Parathyroid adenoma (tissue), 2 donors: Measurements from ENCODE around the gene WDR81.
"Not testable (repeated sequence)": the region's sequence is repeated elsewhere in the genome, so short reads cannot be mapped to it uniquely, and the experiment has no call there.

Experiments used
- H2AFZ ChIP-seq: fragments of 300-600 bp; sonication (generic); one replicate; pipeline ENCODE4 v1.7.0; 2017; ENCODE audit warnings: antibody characterized with exemption, mild to moderate bottlenecking
- H3K27ac ChIP-seq: fragments of 300-600 bp; sonication (generic); one replicate; pipeline ENCODE4 v1.7.0; 2017
- H3K27me3 ChIP-seq: fragments of 300-600 bp; sonication (generic); one replicate; pipeline ENCODE4 v1.7.0; 2017; ENCODE audit warnings: low read length; ENCODE audit not compliant: control insufficient read depth, insufficient read depth
- H3K36me3 ChIP-seq: fragments of 300-600 bp; sonication (generic); one replicate; pipeline ENCODE4 v1.7.0; 2017; ENCODE audit warnings: low read length; ENCODE audit not compliant: control insufficient read depth, insufficient read depth
- H3K4me1 ChIP-seq: fragments of 300-600 bp; sonication (generic); one replicate; pipeline ENCODE4 v1.7.0; 2017; ENCODE audit warnings: control low read depth
- H3K4me2 ChIP-seq: fragments of 300-600 bp; sonication (generic); one replicate; pipeline ENCODE4 v1.7.0; 2017; ENCODE audit warnings: low read length
- H3K4me3 ChIP-seq: fragments of 300-600 bp; sonication (generic); one replicate; pipeline ENCODE4 v1.7.0; 2017; ENCODE audit warnings: low read depth, low read length
- H3K79me2 ChIP-seq: fragments of 300-600 bp; sonication (generic); one replicate; pipeline ENCODE4 v1.7.0; 2017; ENCODE audit warnings: control low read depth
- H3K9ac ChIP-seq: fragments of 300-600 bp; sonication (generic); one replicate; pipeline ENCODE4 v1.7.0; 2017; ENCODE audit warnings: mild to moderate bottlenecking
- H3K9me3 ChIP-seq: fragments of 300-600 bp; sonication (generic); one replicate; pipeline ENCODE4 v1.7.0; 2017; ENCODE audit warnings: low read length; ENCODE audit not compliant: control insufficient read depth
- TF ChIP-seq, protein P1 (sequence below): fragments of 300-600 bp; sonication (generic); IDR thresholded peaks from one replicate; pipeline ENCODE4 v1.7.0; 2017; ENCODE audit warnings: antibody characterized with exemption, mild to moderate bottlenecking
- donor health status: primary hyperparathyroidism.

Gene WDR81

GRCh38 chr17:1697681-1698080 is 26.8 kb upstream of the WDR81 start:
- H2AFZ ChIP-seq, result no peak overlapping the region
- H3K9ac ChIP-seq, result no peak overlapping the region
- TF ChIP-seq, protein P1, sequence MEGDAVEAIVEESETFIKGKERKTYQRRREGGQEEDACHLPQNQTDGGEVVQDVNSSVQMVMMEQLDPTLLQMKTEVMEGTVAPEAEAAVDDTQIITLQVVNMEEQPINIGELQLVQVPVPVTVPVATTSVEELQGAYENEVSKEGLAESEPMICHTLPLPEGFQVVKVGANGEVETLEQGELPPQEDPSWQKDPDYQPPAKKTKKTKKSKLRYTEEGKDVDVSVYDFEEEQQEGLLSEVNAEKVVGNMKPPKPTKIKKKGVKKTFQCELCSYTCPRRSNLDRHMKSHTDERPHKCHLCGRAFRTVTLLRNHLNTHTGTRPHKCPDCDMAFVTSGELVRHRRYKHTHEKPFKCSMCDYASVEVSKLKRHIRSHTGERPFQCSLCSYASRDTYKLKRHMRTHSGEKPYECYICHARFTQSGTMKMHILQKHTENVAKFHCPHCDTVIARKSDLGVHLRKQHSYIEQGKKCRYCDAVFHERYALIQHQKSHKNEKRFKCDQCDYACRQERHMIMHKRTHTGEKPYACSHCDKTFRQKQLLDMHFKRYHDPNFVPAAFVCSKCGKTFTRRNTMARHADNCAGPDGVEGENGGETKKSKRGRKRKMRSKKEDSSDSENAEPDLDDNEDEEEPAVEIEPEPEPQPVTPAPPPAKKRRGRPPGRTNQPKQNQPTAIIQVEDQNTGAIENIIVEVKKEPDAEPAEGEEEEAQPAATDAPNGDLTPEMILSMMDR, result no peak

GRCh38 chr17:1699891-1700290 is 24.6 kb upstream of the WDR81 start:
- H3K27me3 ChIP-seq, H3K9ac ChIP-seq, H3K4me2 ChIP-seq, H3K36me3 ChIP-seq, H3K4me3 ChIP-seq, H3K79me2 ChIP-seq, H3K4me1 ChIP-seq, H3K9me3 ChIP-seq, H2AFZ ChIP-seq, H3K27ac ChIP-seq: not testable (repeated sequence)

More at GRCh38 chr17:1697681-1698080, 26.8 kb upstream of the WDR81 start:
- Histone ChIP-seq H3K27ac (no peak overlapping the region), H3K9me3 (no peaks in the 10 kb centered on the region), H3K27me3 (no peaks in the 10 kb centered on the region), H3K4me1 (no peaks in the 10 kb centered on the region), H3K4me3 (no peak overlapping the region), H3K36me3 (no peaks in the 10 kb centered on the region), H3K4me2 (no peak overlapping the region), H3K79me2 (no peaks in the 10 kb centered on the region)

DNA sequence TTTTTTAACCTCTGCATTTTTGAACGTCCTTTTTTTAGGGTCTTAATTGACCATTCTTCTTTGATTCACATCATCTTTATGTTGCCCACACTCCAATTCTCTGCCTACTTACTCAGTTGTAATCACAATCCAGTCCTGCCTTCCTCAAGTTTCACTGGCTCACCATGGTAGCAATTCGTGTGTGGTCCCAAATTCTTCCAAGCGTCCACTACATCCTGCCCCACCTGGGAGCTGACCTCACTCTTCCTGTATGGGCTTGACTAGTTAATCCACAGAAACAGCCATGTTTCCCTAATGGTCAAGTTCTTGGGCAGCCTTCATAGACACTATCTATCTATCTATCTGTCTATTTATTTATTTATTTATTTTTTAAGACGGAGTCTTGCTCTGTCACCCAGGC is 21.4 kb upstream of the WDR81 start:
- Histone ChIP-seq H3K27me3 (no peaks in the 10 kb centered on the region), H2AFZ (no peak overlapping the region), H3K79me2 (no peaks in the 10 kb centered on the region), H3K4me3 (no peak overlapping the region), H3K4me2 (no peak overlapping the region), H3K36me3 (no peaks in the 10 kb centered on the region), H3K9me3 (no peaks in the 10 kb centered on the region), H3K27ac (no peak overlapping the region), H3K9ac (no peak overlapping the region), H3K4me1 (no peaks in the 10 kb centered on the region)
- TF ChIP-seq, protein P1, result no peak

DNA sequence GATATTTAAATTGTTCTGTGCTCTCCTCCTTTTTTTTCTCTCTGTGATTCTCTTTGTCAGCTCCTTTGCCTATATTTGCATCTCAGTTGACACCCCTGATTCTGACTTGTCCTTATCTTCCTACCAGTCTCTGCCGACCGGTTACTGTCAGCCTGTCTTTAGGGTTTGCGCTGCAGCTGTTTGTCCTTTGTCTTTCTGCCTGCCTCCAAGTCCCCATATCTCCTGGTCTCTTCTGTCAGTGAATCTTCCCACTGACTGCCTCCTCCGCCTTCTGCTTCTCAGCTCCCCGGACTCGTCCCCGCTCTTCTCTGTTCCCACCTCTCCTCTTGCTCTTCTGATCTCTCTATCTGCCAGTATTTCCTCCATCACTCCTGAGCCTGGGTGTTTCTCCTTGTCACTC is 19.5 kb upstream of the WDR81 start:
- H2AFZ ChIP-seq, result no peak overlapping the region
- no peaks in the 10 kb centered on the region for H3K9me3 ChIP-seq
- no peak overlapping the region for H3K4me3 ChIP-seq
- no peak overlapping the region for H3K4me2 ChIP-seq
- TF ChIP-seq, protein P1, result no peak
- no peaks in the 10 kb centered on the region for H3K36me3 ChIP-seq
- no peaks in the 10 kb centered on the region for H3K4me1 ChIP-seq
- H3K9ac ChIP-seq, result no peak overlapping the region
- H3K27ac ChIP-seq, result no peak overlapping the region
- no peaks in the 10 kb centered on the region for H3K27me3 ChIP-seq
- H3K79me2 ChIP-seq, result no peaks in the 10 kb centered on the region

DNA sequence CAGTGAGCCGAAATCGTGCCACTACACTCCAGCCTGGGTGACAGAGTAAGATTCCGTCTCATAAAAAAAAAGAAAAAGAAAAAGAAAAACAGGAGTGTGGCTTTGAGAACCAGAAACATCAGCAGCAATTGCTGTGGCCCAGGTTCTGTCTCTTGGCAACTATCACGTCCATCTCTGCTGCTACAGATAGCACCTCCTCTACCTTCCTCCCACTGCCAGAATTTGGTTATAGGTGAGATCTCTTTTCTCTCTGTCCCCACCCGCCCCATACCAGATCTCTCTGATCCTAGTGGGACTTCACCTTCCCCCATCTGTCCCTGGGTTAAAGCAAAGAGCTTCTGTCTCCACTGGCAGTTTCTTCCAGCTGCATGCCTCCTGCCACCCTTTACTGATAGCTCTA is 17.4 kb upstream of the WDR81 start:
- no peak overlapping the region for H3K27ac ChIP-seq
- no peaks in the 10 kb centered on the region for H3K79me2 ChIP-seq

GRCh38 chr17:1708791-1709346 is 15.6 kb upstream of the WDR81 start:
- not testable (repeated sequence) for H2AFZ ChIP-seq, H3K27me3 ChIP-seq, H3K9me3 ChIP-seq, H3K27ac ChIP-seq, H3K79me2 ChIP-seq, H3K36me3 ChIP-seq, H3K4me1 ChIP-seq, H3K9ac ChIP-seq, H3K4me2 ChIP-seq, H3K4me3 ChIP-seq

More for the DNA sequence above, 17.4 kb upstream of the WDR81 start:
- TF ChIP-seq, protein P1, result no peak
- Histone ChIP-seq H3K9me3 (no peaks in the 10 kb centered on the region), H3K36me3 (no peaks in the 10 kb centered on the region), H3K4me3 (peak overlapping the region; percentile 14), H3K4me2 (peak overlapping the region; percentile 55), H2AFZ (peak overlapping the region; percentile 23), H3K27me3 (no peaks in the 10 kb centered on the region), H3K9ac (no peak overlapping the region), H3K4me1 (no peaks in the 10 kb centered on the region)
